ENCODE data around the gene FAF1.

- no peak for TF ChIP-seq CTCF (IDR thresholded peaks at IDR 0.05 in 2 of 3, conservative IDR thresholded peaks at IDR 0.05 in 1 of 3; ENCODE audit: borderline replicate concordance in 1 of 3, insufficient read depth in 1 of 3, low read depth in 2 of 3, low read length in 2 of 3)
- no peak for TF ChIP-seq ATF3 (IDR thresholded peaks at IDR 0.05)
- TF ChIP-seq SP1 (IDR thresholded peaks at IDR 0.05; ENCODE audit: low read depth): no peak
- no peak for TF ChIP-seq POLR2AphosphoS5 (IDR thresholded peaks at IDR 0.05; ENCODE audit: low read depth, low read length)
- no peak for TF ChIP-seq ZNF274 (IDR thresholded peaks at IDR 0.05; ENCODE audit: low read depth, low read length)
- TF ChIP-seq EZH2phosphoT487 (IDR thresholded peaks at IDR 0.05; ENCODE audit: borderline replicate concordance): no peak
Measured at GRCh38 chr1:50974618-50974935, 14.5 kb upstream of the FAF1 start.
